WTC11 (cell line): ENCODE data around the gene AGAP1. TPM values are rescaled to one million over a fixed set of nuclear protein-coding genes. Genes with fewer than 3 reads are reported as not detected.

Experiments used
- ATAC-seq: fragments of 200-7000 bp; cut with Tn5 transposase; 2 replicates; pipeline ENCODE4 v1.10.0; 2021; ENCODE audit warnings: mild to moderate bottlenecking, moderate library complexity
- CTCF ChIA-PET: fragments of 300-600 bp; sonication (Branson Sonifier 250); formaldehyde crosslinking; loops from one replicate; lab custom pipeline; 2021; ENCODE audit warnings: antibody characterized with exemption; lab: Charles Lee
- POLR2A ChIA-PET: fragments of 350-600 bp; sonication (Branson Sonifier 250); formaldehyde crosslinking; loops from one replicate; lab custom pipeline; 2021; ENCODE audit warnings: antibody characterized with exemption; lab: Charles Lee
- DNase-seq: peaks from one replicate; pipeline ENCODE4 v3.0.0; 2021; ENCODE audit warnings: low spot score
- H3K27ac Mint-ChIP-seq: 2 replicates; pipeline ENCODE4 v1.8.0; 2021; ENCODE audit warnings: mixed read lengths
- H3K27me3 Mint-ChIP-seq: 2 replicates; pipeline ENCODE4 v1.8.0; 2021; ENCODE audit warnings: low read depth, mild to moderate bottlenecking, moderate library complexity, mixed read lengths
- H3K36me3 Mint-ChIP-seq: 2 replicates; pipeline ENCODE4 v1.8.0; 2021; ENCODE audit warnings: mixed read lengths
- H3K4me1 Mint-ChIP-seq: 2 replicates; pipeline ENCODE4 v1.8.0; 2022; ENCODE audit warnings: mixed read lengths
- H3K4me3 Mint-ChIP-seq: 2 replicates; pipeline ENCODE4 v1.8.0; 2021; ENCODE audit warnings: mild to moderate bottlenecking, moderate library complexity, mixed read lengths
- H3K9me3 Mint-ChIP-seq: 2 replicates; pipeline ENCODE4 v1.8.0; 2021; ENCODE audit warnings: mixed read lengths
- AFF4 ChIP-seq: sonication (generic); formaldehyde crosslinking; IDR thresholded peaks from 2 replicates; pipeline ENCODE4 v1.8.1; 2023; ENCODE audit warnings: mild to moderate bottlenecking, missing genetic modification reagents, borderline replicate concordance
- ARID4B ChIP-seq: sonication (generic); formaldehyde crosslinking; IDR thresholded peaks from 2 replicates; pipeline ENCODE4 v1.8.0; 2023; ENCODE audit warnings: missing genetic modification reagents, mild to moderate bottlenecking, borderline replicate concordance
- ATF3 ChIP-seq: sonication (generic); formaldehyde crosslinking; conservative IDR thresholded peaks from 2 replicates; pipeline ENCODE4 v1.8.1; 2022; ENCODE audit warnings: mild to moderate bottlenecking, missing genetic modification reagents
- IRF1 ChIP-seq: sonication (generic); formaldehyde crosslinking; IDR thresholded peaks from 2 replicates; pipeline ENCODE4 v1.8.0; 2023; ENCODE audit warnings: missing genetic modification reagents
- JAZF1 ChIP-seq: fragments of 250-450 bp; sonication (Bioruptor Pico); IDR thresholded peaks from 2 replicates; pipeline ENCODE4 v1.9.0; 2021; ENCODE audit warnings: moderate library complexity, mild to moderate bottlenecking, inconsistent platforms
- JUN ChIP-seq: sonication (generic); formaldehyde crosslinking; IDR thresholded peaks from 2 replicates; pipeline ENCODE4 v1.8.0; 2023; ENCODE audit warnings: mild to moderate bottlenecking, missing genetic modification reagents
- NFYB ChIP-seq: sonication (generic); formaldehyde crosslinking; conservative IDR thresholded peaks from 2 replicates; pipeline ENCODE4 v1.8.0; 2022; ENCODE audit warnings: low read depth, missing genetic modification reagents
- NR2C2 ChIP-seq: sonication (generic); formaldehyde crosslinking; IDR thresholded peaks from 2 replicates; pipeline ENCODE4 v1.8.0; 2022; ENCODE audit warnings: mild to moderate bottlenecking, missing genetic modification reagents
- SMAD4 ChIP-seq: sonication (generic); formaldehyde crosslinking; IDR thresholded peaks from 2 replicates; pipeline ENCODE4 v1.8.0; 2022; ENCODE audit warnings: mild to moderate bottlenecking, missing genetic modification reagents
- TCF7 ChIP-seq: sonication (generic); formaldehyde crosslinking; IDR thresholded peaks from 2 replicates; pipeline ENCODE4 v1.8.0; 2022; ENCODE audit warnings: mild to moderate bottlenecking, low read depth, missing genetic modification reagents, moderate library complexity
- TEAD1 ChIP-seq: sonication (generic); formaldehyde crosslinking; IDR thresholded peaks from 2 replicates; pipeline ENCODE4 v1.8.0; 2022; ENCODE audit warnings: mild to moderate bottlenecking, missing genetic modification reagents
- ZBTB21 ChIP-seq: sonication (generic); formaldehyde crosslinking; IDR thresholded peaks from 2 replicates; pipeline ENCODE4 v1.8.1; 2023; ENCODE audit warnings: mild to moderate bottlenecking, missing genetic modification reagents, borderline replicate concordance
- ZNF121 ChIP-seq: sonication (generic); formaldehyde crosslinking; IDR thresholded peaks from 2 replicates; pipeline ENCODE4 v1.8.0; 2023; ENCODE audit warnings: missing genetic modification reagents
- ZNF219 ChIP-seq: sonication (generic); formaldehyde crosslinking; IDR thresholded peaks from 2 replicates; pipeline ENCODE4 v1.8.0; 2023; ENCODE audit warnings: missing genetic modification reagents, mild to moderate bottlenecking, borderline replicate concordance
- ZNF281 ChIP-seq: sonication (generic); formaldehyde crosslinking; IDR thresholded peaks from 2 replicates; pipeline ENCODE4 v1.8.0; 2023; ENCODE audit warnings: mild to moderate bottlenecking, missing genetic modification reagents
- ZNF416 ChIP-seq: fragments of 250-450 bp; sonication (Bioruptor Pico); IDR thresholded peaks from 2 replicates; pipeline ENCODE4 v1.9.0; 2021; ENCODE audit warnings: mild to moderate bottlenecking, inconsistent platforms
- ZNF423 ChIP-seq: fragments of 250-450 bp; sonication (Bioruptor Pico); IDR thresholded peaks from 2 replicates; pipeline ENCODE4 v2.1.2; 2022; ENCODE audit warnings: mild to moderate bottlenecking, moderate library complexity
- total RNA-seq: library from RNA; stranded (reverse); gene quantifications from 3 replicates; pipeline ENCODE4 v1.2.3, GENCODE V29; 2021

AGAP1 gene
- total RNA-seq, 1 experiment from 2014 or later, result 49.3 TPM

GRCh38 chr2:235546151-235546435 is 52.2 kb downstream of the AGAP1 start:
- H3K27me3 Mint-ChIP-seq, result no peaks in the 10 kb centered on the region

GRCh38 chr2:235546436-235546835 is 52.6 kb downstream of the AGAP1 start:
- H3K36me3 Mint-ChIP-seq, result no peaks in the 10 kb centered on the region
- POLR2A ChIA-PET, result no interaction called here
- TF ChIP-seq ARID4B (CRISPR knock-in tag), result no peak
- no peak for TF ChIP-seq ZNF423 (CRISPR knock-in tag)
- no peak for TF ChIP-seq ZBTB21 (CRISPR knock-in tag)
- TF ChIP-seq ZNF281, result no peak
- no peak for TF ChIP-seq ATF3
- no peak for TF ChIP-seq TCF7 (CRISPR knock-in tag)
- TF ChIP-seq ZNF416 (CRISPR knock-in tag), result no peak
- TF ChIP-seq NR2C2 (CRISPR knock-in tag), result no peak
- TF ChIP-seq ZNF219 (CRISPR knock-in tag), result no peak
- no peak for TF ChIP-seq IRF1 (CRISPR knock-in tag)
- DNase-seq (no peak), ATAC-seq (no peak)
- H3K9me3 Mint-ChIP-seq, result peaks cover 4% of the 10 kb centered on the region
- no peak overlapping the region for H3K4me3 Mint-ChIP-seq
- CTCF ChIA-PET, result interaction anchor here (1.4 to 2.3 kb wide), 2 partner anchors 32 to 200 kb away, joined by 4 to 6 read pairs; no protein-coding TSS in a partner anchor
- no peaks in the 10 kb centered on the region for H3K27me3 Mint-ChIP-seq
- peaks cover 65% of the 10 kb centered on the region for H3K4me1 Mint-ChIP-seq
- no peak overlapping the region for H3K27ac Mint-ChIP-seq

More at GRCh38 chr2:235546151-235546435, 52.2 kb downstream of the AGAP1 start:
- peaks cover 62% of the 10 kb centered on the region for H3K4me1 Mint-ChIP-seq
- ChIA-PET POLR2A (no interaction called here), CTCF (interaction anchor here (1.4 to 2.3 kb wide), 2 partner anchors 32 to 200 kb away, joined by 4 to 6 read pairs; no protein-coding TSS in a partner anchor)
- H3K36me3 Mint-ChIP-seq, result no peaks in the 10 kb centered on the region
- no peak overlapping the region for H3K4me3 Mint-ChIP-seq
- TF ChIP-seq AFF4 (no peak), NFYB (CRISPR knock-in tag) (no peak), ZNF121 (CRISPR knock-in tag) (no peak), TEAD1 (no peak), JAZF1 (no peak), JUN (CRISPR knock-in tag) (no peak), SMAD4 (CRISPR knock-in tag) (no peak)
- no peak overlapping the region for H3K27ac Mint-ChIP-seq
- ATAC-seq (no peak), DNase-seq (no peak)
- peaks cover 4% of the 10 kb centered on the region for H3K9me3 Mint-ChIP-seq
